ENCODE results near the gene MC4R.
"Not testable (repeated sequence)": the region's sequence is repeated elsewhere in the genome, so short reads cannot be mapped to it uniquely, and the experiment has no call there.

MC4R gene

GRCh38 chr18:60372596-60372995 lies at the start of gene MC4R:
MC4R (minus strand) TSS chr18:60372775; CDS start chr18:60372349, 426 bp downstream.
- DNase-seq (ENCODE audit: low spot score): no peak

GRCh38 chr18:60422306-60422705 lies 49.7 kb upstream of the MC4R start:
- not testable (repeated sequence) for DNase-seq (ENCODE audit: low spot score)

- DNase-seq (ENCODE audit: low spot score): no peak
Observed at GRCh38 chr18:60421356-60422118, 49.0 kb upstream of the MC4R start.

- no peak for DNase-seq (ENCODE audit: low spot score)
Observed at GRCh38 chr18:60417946-60418345, 45.4 kb upstream of the MC4R start.

GRCh38 chr18:60413944-60414547 lies 41.5 kb upstream of the MC4R start:
- no peak for DNase-seq (ENCODE audit: low spot score)

- no peak for DNase-seq (ENCODE audit: low spot score)
Observed at GRCh38 chr18:60411715-60412114, 39.1 kb upstream of the MC4R start.

- DNase-seq (ENCODE audit: low spot score): no peak
Observed at GRCh38 chr18:60406721-60407120, 34.1 kb upstream of the MC4R start.

- no peak for DNase-seq (ENCODE audit: low spot score)
Observed at GRCh38 chr18:60404486-60405085, 32.0 kb upstream of the MC4R start.

- DNase-seq (ENCODE audit: low spot score): no peak
Observed at GRCh38 chr18:60401346-60401745, 28.8 kb upstream of the MC4R start.

- DNase-seq (ENCODE audit: low spot score): no peak
Observed at GRCh38 chr18:60391571-60392226, 19.1 kb upstream of the MC4R start.

- no peak for DNase-seq (ENCODE audit: low spot score)
Observed at GRCh38 chr18:60389314-60389713, 16.7 kb upstream of the MC4R start.

- DNase-seq (ENCODE audit: low spot score): no peak
Observed at GRCh38 chr18:60385693-60386092, 13.1 kb upstream of the MC4R start.

GRCh38 chr18:60383893-60384292 lies 11.3 kb upstream of the MC4R start:
- DNase-seq (ENCODE audit: low spot score): no peak

GRCh38 chr18:60377778-60378469 lies 5.3 kb upstream of the MC4R start:
- no peak for DNase-seq (ENCODE audit: low spot score)

- no peak for DNase-seq (ENCODE audit: low spot score)
Observed at GRCh38 chr18:60372132-60372531, 443 bp downstream of the MC4R start.

GRCh38 chr18:60358516-60358915 lies 14.1 kb downstream of the MC4R start:
- DNase-seq (ENCODE audit: low spot score): no peak

GRCh38 chr18:60350941-60351340 lies 21.6 kb downstream of the MC4R start:
- no peak for DNase-seq (ENCODE audit: low spot score)

GRCh38 chr18:60350150-60350549 lies 22.4 kb downstream of the MC4R start:
- no peak for DNase-seq (ENCODE audit: low spot score)

GRCh38 chr18:60347526-60348045 lies 25.0 kb downstream of the MC4R start:
- DNase-seq (ENCODE audit: low spot score): no peak

- DNase-seq (ENCODE audit: low spot score): no peak
Observed at GRCh38 chr18:60339018-60339417, 33.6 kb downstream of the MC4R start.

GRCh38 chr18:60331890-60332289 lies 40.7 kb downstream of the MC4R start:
- DNase-seq (ENCODE audit: low spot score): no peak

GRCh38 chr18:60329131-60329530 lies 43.4 kb downstream of the MC4R start:
- DNase-seq (ENCODE audit: low spot score): no peak

Measured in activated CD4-positive, alpha-beta T cell treated with anti-CD3 and anti-CD28 coated beads, Interleukin-2, Interleukin-4, amounts not matched to agents 100 ng/mL and 50 ng/mL, durations not matched to agents 16 hours and 8 hours (primary cell).